Neutrophil (primary cell): Measurements from ENCODE around the gene CFDP1.

Source experiments
- H3K27ac ChIP-seq: fragments of 200-600 bp; sonication (generic); 2 replicates; pipeline ENCODE4 v1.5.1; 2016; ENCODE audit warnings: mild to moderate bottlenecking, moderate library complexity
- H3K27me3 ChIP-seq: fragments of 200-600 bp; sonication (generic); 2 replicates; pipeline ENCODE4 v1.6.0; 2016; ENCODE audit warnings: mild to moderate bottlenecking
- H3K36me3 ChIP-seq: fragments of 200-600 bp; sonication (generic); 2 replicates; pipeline ENCODE4 v1.5.1; 2017
- H3K4me1 ChIP-seq, 2 experiments: fragments of 200-600 bp in 1 of 2; sonication (generic) in 1 of 2; 1 replicate in 1 of 2; 2 replicates in 1 of 2; pipeline versions ENCODE4 v1.5.1 to v1.6.1; 2013 to 2016; ENCODE audit warnings: low read depth in 1 of 2, low read length in 1 of 2, mild to moderate bottlenecking in 1 of 2, moderate library complexity in 1 of 2; ENCODE audit not compliant: control insufficient read depth in 1 of 2, insufficient read depth in 1 of 2
- H3K4me3 ChIP-seq, 2 experiments: fragments of 200-600 bp in 1 of 2; sonication (generic) in 1 of 2; 1 replicate in 1 of 2; 2 replicates in 1 of 2; pipeline ENCODE4 v1.5.1; 2013 to 2016; ENCODE audit warnings: low read depth in 1 of 2, low read length in 1 of 2, mild to moderate bottlenecking in 1 of 2, moderate library complexity in 1 of 2
- H3K9me3 ChIP-seq: fragments of 200-600 bp; sonication (generic); 2 replicates; pipeline ENCODE4 v1.5.1; 2016
- TF ChIP-seq, protein P1 (sequence below): fragments of 200-600 bp; sonication (generic); IDR thresholded peaks from 2 replicates; pipeline ENCODE4 v1.5.1; 2016; ENCODE audit warnings: antibody characterized with exemption

The CFDP1 gene

DNA sequence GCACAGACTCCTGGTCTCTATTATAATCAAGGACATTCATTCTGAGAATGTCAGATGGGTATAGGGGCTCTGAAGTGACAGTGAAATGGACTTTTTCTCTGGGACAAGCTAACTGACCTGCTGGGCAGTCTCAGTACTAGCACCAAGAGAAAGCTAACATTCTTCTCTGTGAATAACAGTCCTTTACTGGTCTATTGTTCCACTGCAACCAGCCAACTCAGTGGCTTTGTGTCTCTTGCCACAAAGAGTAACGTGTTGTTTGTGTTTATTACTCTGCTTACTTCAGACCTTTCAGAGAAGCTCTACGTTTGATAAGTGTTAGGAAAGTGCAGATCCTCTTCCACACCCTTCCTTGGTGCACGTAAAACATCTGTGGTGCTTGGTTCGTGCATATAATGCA, 120.4 kb downstream of the CFDP1 start:
- Histone ChIP-seq H3K4me1 (no peaks in the 10 kb centered on the region), H3K27ac (no peak overlapping the region), H3K36me3 (no peaks in the 10 kb centered on the region), H3K9me3 (no peaks in the 10 kb centered on the region), H3K4me3 (no peak overlapping the region), H3K27me3 (no peaks in the 10 kb centered on the region)
- TF ChIP-seq, protein P1, sequence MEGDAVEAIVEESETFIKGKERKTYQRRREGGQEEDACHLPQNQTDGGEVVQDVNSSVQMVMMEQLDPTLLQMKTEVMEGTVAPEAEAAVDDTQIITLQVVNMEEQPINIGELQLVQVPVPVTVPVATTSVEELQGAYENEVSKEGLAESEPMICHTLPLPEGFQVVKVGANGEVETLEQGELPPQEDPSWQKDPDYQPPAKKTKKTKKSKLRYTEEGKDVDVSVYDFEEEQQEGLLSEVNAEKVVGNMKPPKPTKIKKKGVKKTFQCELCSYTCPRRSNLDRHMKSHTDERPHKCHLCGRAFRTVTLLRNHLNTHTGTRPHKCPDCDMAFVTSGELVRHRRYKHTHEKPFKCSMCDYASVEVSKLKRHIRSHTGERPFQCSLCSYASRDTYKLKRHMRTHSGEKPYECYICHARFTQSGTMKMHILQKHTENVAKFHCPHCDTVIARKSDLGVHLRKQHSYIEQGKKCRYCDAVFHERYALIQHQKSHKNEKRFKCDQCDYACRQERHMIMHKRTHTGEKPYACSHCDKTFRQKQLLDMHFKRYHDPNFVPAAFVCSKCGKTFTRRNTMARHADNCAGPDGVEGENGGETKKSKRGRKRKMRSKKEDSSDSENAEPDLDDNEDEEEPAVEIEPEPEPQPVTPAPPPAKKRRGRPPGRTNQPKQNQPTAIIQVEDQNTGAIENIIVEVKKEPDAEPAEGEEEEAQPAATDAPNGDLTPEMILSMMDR = no peak

DNA sequence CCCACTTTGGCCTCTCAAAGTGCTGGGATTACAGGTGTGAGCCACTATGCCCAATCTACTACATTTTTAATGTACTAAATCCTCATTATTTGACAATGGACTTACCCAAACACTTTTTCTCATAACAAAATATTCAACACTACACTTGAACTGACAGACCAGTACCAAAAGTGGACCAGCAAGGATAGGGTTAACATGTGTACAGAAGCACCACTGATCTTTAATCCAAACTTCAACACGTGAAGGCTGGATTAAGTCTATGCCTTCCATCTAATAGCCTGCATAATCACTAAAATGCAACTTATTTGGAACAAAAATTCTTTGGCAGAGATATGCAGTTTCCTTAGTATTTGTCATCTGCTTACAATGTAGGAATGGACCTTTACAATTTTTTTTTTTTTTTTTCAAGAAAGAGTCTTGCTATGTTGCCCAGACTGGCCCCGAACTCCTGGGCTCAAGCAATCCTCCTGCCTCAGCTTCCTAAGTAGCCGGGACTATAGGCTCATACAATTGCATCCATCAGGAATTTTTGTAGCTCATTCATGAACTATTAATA, 121.8 kb downstream of the CFDP1 start:
- Histone ChIP-seq H3K27me3 (no peaks in the 10 kb centered on the region), H3K36me3 (no peaks in the 10 kb centered on the region), H3K27ac (no peak overlapping the region), H3K4me3 (no peak overlapping the region), H3K4me1 (no peaks in the 10 kb centered on the region), H3K9me3 (no peaks in the 10 kb centered on the region)
- TF ChIP-seq, protein P1 = no peak

DNA sequence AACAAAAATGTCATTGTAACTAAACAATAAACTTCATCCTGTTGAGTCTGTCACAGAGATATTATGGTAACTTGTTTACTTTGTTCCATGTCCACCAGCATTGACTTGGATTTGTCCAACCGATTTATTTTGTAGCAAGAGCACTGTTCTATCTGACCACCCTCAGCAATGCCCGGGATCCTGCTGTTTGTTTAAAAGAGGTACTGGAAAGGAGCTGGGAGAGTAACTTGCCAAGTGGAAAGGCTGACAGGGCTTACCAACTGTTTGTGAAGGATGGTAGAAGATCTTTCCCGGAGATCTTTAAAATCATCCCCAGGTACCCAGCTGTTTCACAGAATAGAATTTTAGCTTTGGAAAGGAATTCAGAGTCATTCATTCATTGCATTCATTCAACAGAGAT, 122.8 kb downstream of the CFDP1 start:
- H3K4me3 ChIP-seq = no peak overlapping the region
- no peaks in the 10 kb centered on the region for H3K36me3 ChIP-seq
- TF ChIP-seq, protein P1 = no peak
- H3K27ac ChIP-seq = no peak overlapping the region
- no peaks in the 10 kb centered on the region for H3K9me3 ChIP-seq
- H3K27me3 ChIP-seq = no peaks in the 10 kb centered on the region
- no peaks in the 10 kb centered on the region for H3K4me1 ChIP-seq

DNA sequence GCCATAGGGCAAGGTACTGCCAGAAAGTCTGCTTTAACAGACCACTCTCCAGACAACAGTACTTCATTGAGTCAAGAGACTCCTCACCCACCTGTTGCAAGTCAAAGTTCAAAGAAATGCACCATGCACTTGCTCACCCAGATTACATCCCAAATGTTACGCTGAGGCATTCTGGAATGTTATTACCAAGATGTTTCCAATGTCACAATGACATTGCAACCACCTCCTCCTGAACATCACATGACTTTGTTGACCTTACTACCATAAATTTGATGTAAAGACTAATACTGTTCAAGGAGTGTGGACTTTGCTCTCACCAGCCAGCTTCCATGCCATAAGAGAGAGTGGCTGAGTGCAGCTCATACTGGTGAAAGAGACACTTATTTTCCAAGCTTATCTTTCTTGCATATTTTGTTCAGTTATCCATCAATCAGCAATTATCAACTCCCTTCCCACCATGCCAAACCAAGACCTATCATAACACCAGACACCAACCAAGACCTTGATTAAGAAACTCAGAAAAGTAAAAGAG, 123.3 kb downstream of the CFDP1 start:
- Histone ChIP-seq H3K4me3 (no peak overlapping the region), H3K4me1 (no peaks in the 10 kb centered on the region), H3K36me3 (no peaks in the 10 kb centered on the region), H3K27me3 (no peaks in the 10 kb centered on the region), H3K9me3 (no peaks in the 10 kb centered on the region), H3K27ac (no peak overlapping the region)
- TF ChIP-seq, protein P1 = no peak

DNA sequence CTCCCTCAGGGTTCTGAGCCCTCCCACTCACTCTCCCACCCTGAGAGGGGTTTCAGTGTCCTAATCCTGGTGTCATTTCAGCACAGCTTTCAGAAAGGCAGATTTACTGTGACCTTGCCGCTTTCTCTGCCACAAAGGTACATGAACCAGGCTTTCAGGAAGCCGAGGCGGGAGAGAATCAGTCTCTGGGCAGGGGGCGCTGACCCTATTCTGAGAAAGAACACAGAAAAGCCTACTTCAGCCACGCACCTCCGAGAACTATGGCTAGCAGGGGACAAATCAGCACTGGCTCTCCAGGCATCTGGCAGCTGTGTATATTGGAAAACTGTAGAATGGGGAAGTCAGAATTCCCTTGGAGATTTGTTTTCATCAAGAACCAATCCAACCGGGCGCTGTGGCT, 124.1 kb downstream of the CFDP1 start:
- Histone ChIP-seq H3K4me3 (no peak overlapping the region), H3K27ac (no peak overlapping the region), H3K27me3 (no peaks in the 10 kb centered on the region), H3K9me3 (no peaks in the 10 kb centered on the region), H3K36me3 (peaks cover 7% of the 10 kb centered on the region), H3K4me1 (no peaks in the 10 kb centered on the region)
- TF ChIP-seq, protein P1 = no peak
